NCI-H146 (cell line): ENCODE data around the gene GPAT2.
"Not testable (repeated sequence)": the region's sequence is repeated elsewhere in the genome, so short reads cannot be mapped to it uniquely, and the experiment has no call there.

ENCODE experiments used
- DNase-seq: peaks from one replicate; lab custom pipeline; 2025; lab: John Stamatoyannopoulos, UW

Gene GPAT2

DNA sequence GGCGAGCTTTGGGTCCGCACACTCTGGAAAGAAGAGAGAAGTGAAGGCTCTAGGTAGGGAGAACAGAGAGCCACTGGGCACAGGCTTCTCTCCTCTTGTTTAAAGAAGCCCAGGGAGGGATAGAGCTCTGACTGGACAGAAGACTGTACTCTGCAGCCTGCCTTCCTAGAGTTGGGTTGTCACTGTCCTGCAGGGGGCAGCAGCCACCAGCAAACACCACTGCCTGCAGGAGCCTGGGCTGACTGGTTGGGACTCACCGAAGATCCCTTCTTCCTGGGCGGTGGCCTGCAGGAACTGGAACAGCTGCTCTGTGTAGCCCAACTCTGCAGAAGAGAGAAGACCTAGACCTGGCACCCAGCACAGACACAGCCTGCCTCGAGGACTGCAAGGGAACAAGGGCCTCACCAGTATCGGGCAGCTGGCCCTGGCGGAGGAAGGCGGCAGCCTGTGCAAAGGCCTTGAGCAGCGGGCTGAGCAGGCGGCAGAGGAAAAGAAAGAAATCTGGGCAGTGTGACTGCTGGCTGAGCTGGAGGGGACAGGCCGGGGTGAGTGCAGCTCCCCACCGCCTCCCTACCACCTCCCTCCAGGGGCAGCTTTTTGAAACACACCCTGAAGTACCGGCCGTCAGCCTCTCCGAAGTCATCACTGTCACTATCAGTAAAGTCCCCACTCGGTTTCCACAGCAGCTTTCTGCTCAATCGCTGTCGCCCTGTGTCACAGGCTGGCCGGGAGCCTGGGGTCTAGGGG lies 11.8 kb downstream of the GPAT2 start:
- DNase-seq: not testable (repeated sequence)

DNA sequence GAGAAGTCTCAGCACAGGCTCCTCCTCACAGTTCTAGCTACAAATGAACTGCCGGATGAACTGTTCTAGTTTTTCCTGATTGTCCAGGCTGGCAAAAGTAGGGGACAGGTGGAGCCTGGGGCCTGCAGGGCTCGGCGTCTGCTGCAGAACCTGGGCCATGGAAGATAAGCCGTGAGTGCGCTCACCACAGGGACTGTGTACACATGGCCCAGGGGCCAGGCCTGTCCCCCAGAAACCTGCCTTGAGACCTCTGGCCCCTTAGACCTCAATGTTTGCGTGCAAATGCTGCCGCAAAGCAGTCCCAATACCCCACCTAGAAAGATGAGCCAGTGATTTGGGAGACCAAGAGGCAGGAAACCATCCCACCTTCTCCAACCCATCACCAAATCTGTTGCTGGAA lies 12.6 kb downstream of the GPAT2 start:
- not testable (repeated sequence) for DNase-seq

DNA sequence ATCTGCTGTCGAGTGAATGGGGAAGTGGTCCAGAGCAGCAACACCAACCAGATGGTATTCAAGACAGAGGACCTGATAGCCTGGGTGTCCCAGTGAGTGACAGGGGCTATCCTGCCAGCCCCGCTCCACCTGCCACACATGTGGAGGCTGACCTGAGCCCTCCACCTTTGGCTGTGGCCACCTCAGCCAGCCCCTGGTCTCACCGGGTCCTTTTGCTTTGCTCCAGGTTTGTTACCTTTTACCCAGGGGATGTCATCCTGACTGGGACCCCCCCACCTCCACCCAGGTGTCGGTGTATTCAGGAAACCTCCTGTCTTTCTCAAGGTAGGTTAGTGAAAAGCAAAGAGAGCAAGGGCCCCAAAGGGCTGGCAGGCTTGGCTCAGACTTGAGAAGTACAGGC lies 13.6 kb downstream of the GPAT2 start:
- DNase-seq: not testable (repeated sequence)

DNA sequence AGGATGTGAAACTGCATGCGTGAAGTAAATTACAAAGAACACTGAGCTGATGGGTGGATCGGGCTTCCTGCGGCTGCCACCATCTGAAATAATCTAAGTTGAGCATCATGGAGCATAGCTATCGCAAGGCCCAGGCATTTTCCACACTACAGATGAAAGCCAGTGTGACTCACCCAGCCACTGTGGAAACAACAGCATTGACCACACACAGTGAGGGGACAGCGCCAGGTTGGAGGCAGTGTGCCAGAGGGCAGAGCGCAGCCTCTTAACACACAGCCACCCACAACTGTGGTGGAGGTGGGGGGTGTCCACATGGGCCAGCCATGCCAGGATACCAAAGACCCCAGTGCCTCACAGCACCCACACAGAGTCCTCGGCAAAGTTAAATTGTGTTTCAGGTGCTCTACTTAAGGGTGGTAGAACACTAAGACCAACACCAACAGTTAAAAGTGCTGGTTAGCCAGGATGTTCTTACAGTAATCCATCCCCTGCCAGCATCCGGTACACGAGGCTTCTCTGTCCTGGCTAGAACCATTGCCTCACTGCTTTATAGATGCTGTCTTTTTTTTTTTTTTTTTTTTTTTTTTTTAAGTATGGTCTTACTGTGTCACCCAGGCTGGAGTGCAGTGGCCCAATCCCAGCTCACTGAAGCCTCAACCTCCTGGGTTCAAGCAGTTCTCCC lies 14.7 kb downstream of the GPAT2 start:
- not testable (repeated sequence) for DNase-seq

DNA sequence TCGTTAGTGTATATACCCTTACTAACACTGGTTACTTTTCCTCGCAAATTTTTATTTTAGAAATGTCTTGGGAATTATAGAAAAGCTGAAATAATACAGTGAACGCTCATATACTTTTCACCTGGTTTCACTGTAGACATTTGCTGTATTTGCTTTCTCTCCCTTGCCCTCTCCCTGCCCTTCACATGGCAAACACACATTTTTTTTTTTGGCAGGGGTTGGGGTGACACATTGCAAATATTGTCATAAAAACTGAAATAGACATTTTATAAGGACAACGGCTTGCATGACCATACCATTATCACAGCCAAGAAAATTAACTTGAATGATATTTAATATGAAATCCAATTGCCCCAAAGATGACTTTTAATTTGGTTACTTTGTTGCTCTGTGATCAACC lies 18.4 kb downstream of the GPAT2 start:
- not testable (repeated sequence) for DNase-seq

DNA sequence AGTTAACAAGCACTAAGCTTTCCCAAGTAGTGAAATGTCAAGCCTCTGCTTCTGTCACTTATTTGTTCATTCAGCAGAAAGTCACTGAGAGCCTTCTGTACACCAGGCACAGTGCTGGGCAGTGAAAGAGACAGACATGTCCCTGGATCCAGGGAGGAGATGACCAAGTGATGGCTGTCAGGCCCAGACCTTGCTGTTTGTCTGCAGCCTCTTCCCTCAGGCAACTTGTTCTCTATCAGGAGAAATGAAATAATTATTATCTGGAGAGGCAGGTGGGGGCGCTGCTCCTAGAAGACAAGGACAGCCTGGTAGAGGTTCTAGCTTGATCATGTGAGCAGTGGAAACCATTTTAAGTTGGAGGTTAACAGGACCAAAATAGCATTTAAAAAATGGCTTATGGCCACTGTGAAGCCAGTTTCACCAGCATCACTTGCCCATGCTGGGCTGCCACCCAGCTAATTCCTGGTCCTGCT lies 21.9 kb downstream of the GPAT2 start:
- DNase-seq: not testable (repeated sequence)

DNA sequence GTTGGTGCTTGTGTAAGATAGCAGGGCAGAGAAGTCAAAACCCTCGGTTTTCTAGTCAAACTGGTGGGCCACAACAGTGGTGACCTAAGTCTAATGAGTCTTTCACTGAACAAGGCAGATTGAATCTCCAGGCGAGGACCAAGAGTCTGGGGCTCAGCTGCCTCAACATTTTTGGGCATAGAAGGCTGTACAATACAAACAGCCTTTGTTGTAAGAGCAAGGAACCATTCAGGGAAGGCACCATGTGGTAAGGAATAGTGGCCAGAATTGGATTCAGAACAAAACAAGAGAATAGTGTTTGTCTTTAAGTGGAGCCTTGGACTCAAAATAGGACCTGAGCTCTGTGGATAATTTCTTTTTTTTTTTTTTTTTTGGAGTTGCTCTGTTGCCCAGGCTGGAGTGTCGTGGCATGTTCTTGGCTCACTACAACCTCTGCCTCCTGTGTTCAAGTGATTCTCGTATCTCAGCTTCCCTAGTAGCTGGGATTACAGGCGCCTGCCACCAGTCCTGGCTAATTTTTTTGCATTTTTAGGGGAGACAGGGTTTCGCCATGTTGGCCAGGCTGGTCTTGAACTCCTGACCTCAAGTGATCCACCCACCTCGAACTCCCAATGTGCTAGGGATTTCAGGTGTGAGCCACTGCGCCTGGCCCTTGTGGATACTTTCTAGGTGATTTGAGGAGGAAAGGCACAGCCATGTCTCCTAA lies 22.5 kb downstream of the GPAT2 start:
- DNase-seq: not testable (repeated sequence)

DNA sequence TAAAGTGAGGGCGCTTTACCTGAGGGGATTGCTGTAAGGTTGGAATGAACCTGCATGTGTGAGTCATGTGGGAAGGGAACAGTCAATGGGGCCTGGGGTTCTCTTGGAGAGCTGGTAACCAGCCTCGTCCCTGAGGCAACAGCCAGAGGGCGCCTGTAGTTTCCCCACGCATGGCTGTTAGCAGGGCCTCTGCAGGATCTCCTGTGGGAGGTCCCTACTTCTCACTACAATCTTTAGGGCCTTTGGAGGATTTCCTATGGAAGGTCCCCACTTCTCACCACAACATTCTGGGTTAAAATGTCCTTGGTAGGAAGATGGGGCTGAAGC lies 23.6 kb downstream of the GPAT2 start:
- not testable (repeated sequence) for DNase-seq

DNA sequence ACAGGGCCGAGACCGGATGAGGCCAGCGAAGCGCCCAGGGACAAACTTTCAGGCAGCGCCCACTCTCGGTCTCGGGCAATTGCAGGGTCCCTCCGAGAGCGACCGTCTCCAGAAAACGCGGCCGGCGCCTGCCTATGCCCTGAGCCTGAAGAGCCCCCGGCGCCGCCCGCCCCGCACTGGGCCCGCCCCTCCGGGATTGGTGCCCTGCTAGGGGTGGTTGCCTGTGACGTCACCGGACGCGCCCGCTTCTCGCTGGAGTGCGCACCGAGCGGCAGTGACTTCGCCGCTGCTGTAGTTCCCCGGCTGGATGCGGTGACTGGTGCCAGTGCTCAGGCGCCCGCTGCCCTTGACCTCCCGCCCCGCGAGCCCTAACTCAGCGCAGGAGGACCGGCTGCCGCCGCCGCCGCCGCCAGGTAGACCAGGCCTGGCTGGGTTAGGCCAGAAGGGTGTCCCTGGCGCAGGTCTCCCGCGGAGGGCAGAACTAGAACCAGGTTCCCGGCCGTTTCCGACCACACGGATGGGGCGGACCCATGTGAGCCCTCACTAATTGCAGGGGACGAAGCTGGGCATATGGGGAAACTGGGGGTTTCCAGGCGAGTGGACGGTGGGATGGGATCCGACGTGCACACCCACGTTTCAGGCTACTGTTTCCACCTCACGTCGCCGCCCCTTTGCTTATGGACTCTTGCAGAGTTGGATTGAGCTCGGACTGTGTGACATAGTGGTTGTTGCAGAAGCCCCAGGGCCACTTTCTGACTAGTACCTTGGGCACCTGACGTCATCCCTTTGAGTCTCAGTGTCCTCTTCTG lies 24.2 kb downstream of the GPAT2 start:
- not testable (repeated sequence) for DNase-seq

DNA sequence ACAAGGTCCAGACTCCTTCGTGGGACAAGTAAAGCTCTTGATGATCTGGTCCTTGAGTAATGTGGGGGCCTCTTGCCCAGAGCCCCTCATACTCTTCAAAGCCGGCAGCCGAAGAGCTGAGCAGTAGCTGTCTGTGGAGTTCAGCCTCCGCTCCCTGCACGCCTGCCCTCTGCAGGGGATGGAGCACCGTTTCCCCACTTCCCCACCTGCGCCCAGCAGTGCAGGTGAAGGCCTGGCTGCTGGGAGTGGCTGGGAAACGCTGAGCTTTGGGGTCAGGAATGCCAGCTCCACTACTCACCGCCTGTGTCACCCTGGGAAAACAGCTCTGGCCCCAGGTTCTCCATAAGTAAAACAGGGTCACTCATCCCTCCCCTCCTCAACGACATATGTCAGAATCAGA lies 24.9 kb downstream of the GPAT2 start:
- DNase-seq: not testable (repeated sequence)

DNA sequence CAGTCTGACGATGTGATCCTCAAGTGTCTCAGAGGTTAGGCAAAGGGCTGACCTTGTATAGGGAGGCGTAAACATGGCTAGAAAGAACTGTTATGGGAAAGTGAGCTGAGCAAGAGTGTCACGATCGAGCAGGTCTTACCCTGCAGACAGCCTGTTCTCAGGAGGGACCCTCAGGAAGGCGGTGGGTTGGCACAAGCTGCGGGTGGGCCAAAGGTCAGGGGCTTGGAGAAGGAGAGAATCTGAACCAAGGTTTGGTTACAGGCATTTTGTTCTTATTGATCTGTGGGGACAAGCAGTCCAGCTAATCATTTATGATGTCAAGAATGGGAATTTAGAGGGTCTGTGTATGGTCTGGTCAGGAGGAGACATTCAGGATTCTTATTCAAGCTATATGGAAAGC lies 26.7 kb downstream of the GPAT2 start:
- DNase-seq: not testable (repeated sequence)

DNA sequence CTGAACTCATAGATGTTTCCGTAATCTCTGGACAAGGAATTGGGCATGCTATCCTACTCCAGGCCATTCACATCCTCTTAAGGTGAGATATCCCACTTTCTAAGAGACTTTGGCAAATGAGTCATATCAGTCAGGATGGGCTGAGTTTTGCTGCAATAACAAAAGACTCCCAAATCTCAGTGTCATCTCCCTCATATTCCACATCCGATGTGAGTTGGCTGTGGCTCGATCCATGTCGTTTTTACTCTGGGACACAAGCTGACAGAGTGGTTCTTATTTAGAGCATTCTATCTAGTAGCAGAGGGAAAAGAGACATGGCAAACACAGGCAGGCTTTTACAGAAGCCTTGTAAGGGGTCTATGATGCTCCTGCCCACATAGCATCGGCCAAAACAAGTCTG lies 28.5 kb downstream of the GPAT2 start:
- not testable (repeated sequence) for DNase-seq

DNA sequence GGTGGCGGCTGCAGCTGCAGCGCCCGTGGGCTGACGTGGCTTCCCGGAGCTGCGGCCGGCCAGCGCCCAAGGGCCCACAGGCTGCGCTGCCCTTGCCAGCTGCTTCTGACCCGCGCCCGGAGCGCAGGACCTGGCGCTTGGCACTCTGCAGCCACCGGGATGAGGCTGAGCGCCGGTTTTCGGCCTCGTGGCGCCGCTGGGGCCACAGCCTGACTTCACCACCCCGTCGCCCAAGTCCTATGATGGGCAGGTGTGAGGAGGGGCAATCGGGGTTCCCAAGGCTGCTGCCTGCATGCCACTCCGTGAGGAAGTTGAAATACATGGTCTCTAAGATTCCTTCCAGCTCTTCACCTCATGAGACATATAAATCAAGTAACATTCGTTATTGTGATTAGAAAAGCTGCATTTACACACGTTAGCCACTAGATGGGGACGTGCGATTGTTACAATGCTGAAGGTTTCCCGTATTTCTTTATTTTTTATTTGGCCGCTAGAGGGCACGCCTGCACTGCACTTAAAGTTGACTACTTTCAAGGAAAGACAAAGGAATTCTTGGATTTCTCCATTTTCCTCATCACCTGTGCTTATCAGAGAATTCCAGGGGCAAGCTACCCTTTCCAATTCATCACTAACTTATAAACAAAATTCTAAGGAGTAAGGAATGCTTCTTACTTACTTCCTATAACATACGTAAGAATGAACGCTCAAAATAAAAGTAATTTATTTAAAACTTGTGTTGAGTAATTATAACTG lies 42.0 kb downstream of the GPAT2 start:
- not testable (repeated sequence) for DNase-seq

DNA sequence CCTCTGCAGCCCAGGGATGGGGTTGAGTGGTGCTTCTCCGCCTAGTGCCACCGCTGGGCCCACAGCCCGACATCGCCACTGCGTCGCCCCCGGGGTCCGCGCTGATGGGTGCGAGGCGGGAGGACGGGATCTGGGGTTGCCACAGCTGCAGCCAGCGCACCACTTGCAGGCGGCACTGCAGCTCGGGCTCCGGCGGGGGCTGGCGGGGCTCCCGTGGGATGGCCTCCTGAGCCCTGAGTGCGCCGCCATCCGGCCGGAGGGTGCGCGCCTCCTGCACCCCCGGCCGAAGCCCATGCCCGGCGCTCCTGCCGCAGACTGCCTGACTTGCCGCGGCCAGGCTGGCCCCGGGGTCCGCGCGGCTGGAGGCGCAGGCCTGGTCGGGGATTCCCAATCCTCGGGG lies 42.6 kb downstream of the GPAT2 start:
- DNase-seq: not testable (repeated sequence)

DNA sequence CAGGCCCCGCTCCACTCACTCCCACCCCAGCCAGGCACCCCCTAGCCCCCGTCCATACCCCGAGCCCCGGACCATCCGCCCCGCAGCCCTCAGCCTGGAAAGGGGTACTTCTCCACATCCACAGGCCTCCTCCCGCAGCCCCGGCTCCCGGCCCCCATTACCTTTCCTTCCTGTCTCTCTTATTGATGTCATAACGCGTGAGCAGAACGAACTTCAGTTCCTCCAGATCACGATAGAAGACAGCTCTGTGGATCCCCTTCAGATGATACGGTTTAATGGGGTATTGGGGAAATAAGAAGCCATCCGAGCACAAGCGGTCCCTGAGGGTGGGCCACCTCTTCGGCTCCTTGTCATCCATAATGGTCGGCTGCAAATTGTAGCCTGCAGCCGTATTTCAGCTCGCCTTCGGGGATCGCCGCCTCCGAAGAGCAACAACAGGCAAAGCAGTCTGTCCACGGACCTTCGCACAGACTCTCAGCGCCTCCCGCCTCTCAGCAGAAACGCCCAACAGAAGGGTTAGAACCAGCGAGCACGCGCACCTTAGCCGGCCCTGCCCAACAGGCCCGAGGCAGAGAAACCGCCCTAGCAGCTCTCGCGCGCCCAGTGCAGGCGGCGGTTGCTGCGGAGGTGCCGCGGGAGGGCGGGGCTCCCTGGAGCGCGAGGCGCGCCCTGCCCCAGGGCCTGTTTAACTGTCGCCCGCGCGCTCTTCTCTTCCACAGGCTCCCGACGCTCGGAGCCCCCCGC lies 43.2 kb downstream of the GPAT2 start, which contains the start of gene ANKRD36C:
TSS of gene ANKRD36C (minus strand) at position 474 of the 744 bp plus-strand sequence. CDS start at position 358, 116 bp downstream.
- not testable (repeated sequence) for DNase-seq

DNA sequence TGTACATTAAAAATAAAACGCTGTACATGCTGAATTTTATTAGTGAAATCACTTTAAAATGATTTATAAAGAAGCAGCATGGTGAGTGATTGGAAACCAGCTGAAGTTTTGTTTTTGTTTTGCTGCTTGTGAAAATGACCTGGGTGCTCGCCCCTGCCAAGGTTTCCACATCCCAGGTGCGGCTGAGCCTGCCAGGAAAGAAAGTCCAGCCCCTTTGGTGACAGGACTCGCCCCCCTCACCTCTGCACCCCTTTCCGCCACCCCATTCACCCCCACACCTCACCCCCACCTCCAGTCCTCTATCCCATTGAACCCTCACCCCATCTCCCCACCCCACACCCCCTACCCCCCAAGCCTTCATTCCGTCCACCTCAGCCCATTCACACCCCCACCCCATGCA lies 43.8 kb downstream of the GPAT2 start:
- not testable (repeated sequence) for DNase-seq
